CD4-positive, alpha-beta memory T cell (primary cell): ENCODE data around the gene TAS1R3. TPM values are rescaled to one million over a fixed set of nuclear protein-coding genes. Genes with fewer than 3 reads are reported as not detected.
A peak's percentile ranks its signal among the peaks of the same experiment; 100 is the strongest.

ENCODE experiments used
- CTCF ChIA-PET: fragments of 350-600 bp; sonication (Branson Sonifier 250); formaldehyde crosslinking; loops from one replicate; lab custom pipeline; 2021; ENCODE audit warnings: inconsistent platforms; ENCODE audit not compliant: partially characterized antibody; lab: Charles Lee
- POLR2A ChIA-PET: fragments of 350-600 bp; sonication (Branson Sonifier 250); formaldehyde crosslinking; loops from one replicate; lab custom pipeline; 2021; ENCODE audit not compliant: partially characterized antibody; lab: Charles Lee
- DNase-seq, 5 donors: peaks; one replicate each; pipeline versions ENCODE4 v3.0.0 to v3.0.0-alpha.2; 2020 to 2022; ENCODE audit warnings: mixed read lengths in 1 of 5
- H3K27ac ChIP-seq: one replicate; pipeline ENCODE4 v1.7.0; 2013; ENCODE audit warnings: low read depth, low read length
- H3K27me3 ChIP-seq: 2 replicates; pipeline ENCODE4 v1.7.0; 2013; ENCODE audit warnings: mild to moderate bottlenecking, low read length, moderate library complexity; ENCODE audit not compliant: insufficient read depth
- H3K36me3 ChIP-seq: 2 replicates; pipeline ENCODE4 v1.7.0; 2013; ENCODE audit warnings: mild to moderate bottlenecking, low read length, moderate library complexity; ENCODE audit not compliant: insufficient read depth
- H3K4me1 ChIP-seq: 2 replicates; pipeline ENCODE4 v1.7.0; 2013; ENCODE audit warnings: mild to moderate bottlenecking, low read length, moderate library complexity; ENCODE audit not compliant: insufficient read depth
- H3K4me3 ChIP-seq, 2 donors: one replicate each; pipeline ENCODE4 v1.7.0; 2013; ENCODE audit warnings: low read length in 2 of 2, mild to moderate bottlenecking in 1 of 2
- H3K9me3 ChIP-seq, 2 donors: one replicate each; pipeline ENCODE4 v1.7.0; 2013; ENCODE audit warnings: low read length in 2 of 2, control low read depth in 1 of 2; ENCODE audit not compliant: control insufficient read depth in 1 of 2
- H3K27ac Mint-ChIP-seq, 7 donors: one replicate each; pipeline ENCODE4 v1.8.0; 2020 to 2021; ENCODE audit warnings: mixed read lengths in 7 of 7, mild to moderate bottlenecking in 6 of 7, inconsistent platforms in 3 of 7, moderate library complexity in 3 of 7
- H3K27me3 Mint-ChIP-seq, 2 donors: one replicate each; pipeline ENCODE4 v1.8.0; 2020 to 2021; ENCODE audit warnings: mixed read lengths in 2 of 2
- H3K36me3 Mint-ChIP-seq, 2 donors: one replicate each; pipeline ENCODE4 v1.8.0; 2020 to 2021; ENCODE audit warnings: mixed read lengths in 2 of 2, inconsistent platforms in 1 of 2, mild to moderate bottlenecking in 1 of 2
- H3K4me1 Mint-ChIP-seq, 4 donors: one replicate each; pipeline ENCODE4 v1.8.0; 2020 to 2021; ENCODE audit warnings: mixed read lengths in 4 of 4, mild to moderate bottlenecking in 1 of 4
- H3K4me3 Mint-ChIP-seq, 8 donors: one replicate each; pipeline ENCODE4 v1.8.0; 2020 to 2021; ENCODE audit warnings: mixed read lengths in 8 of 8, mild to moderate bottlenecking in 7 of 8, moderate library complexity in 6 of 8, inconsistent platforms in 3 of 8
- H3K9me3 Mint-ChIP-seq, 8 donors: one replicate each; pipeline ENCODE4 v1.8.0; 2020 to 2021; ENCODE audit warnings: mixed read lengths in 8 of 8, mild to moderate bottlenecking in 5 of 8, inconsistent platforms in 3 of 8, moderate library complexity in 1 of 8
- intact Hi-C: fragments of 100-400 bp; cut with micrococcal nuclease; formaldehyde crosslinking; loops from one replicate; pipeline ENCODE4 v1.15.1; 2023
- polyA plus RNA-seq, 2 donors: library from polyadenylated mRNA; unstranded; fragments of 300-500 nt; fragmentation: Illumina TruSeq; gene quantifications; one replicate each; pipeline ENCODE4 v1.2.3, GENCODE V29; 2021
- total RNA-seq, 2 experiments: library from RNA; stranded (reverse); gene quantifications; one replicate each; pipeline ENCODE4 v1.2.3, GENCODE V29; 2021

Gene TAS1R3
- total and polyA plus RNA-seq, 4 experiments from 2014 or later, result 0.47 to 1.5 (median 1.5) TPM; not detected in 1

DNA sequence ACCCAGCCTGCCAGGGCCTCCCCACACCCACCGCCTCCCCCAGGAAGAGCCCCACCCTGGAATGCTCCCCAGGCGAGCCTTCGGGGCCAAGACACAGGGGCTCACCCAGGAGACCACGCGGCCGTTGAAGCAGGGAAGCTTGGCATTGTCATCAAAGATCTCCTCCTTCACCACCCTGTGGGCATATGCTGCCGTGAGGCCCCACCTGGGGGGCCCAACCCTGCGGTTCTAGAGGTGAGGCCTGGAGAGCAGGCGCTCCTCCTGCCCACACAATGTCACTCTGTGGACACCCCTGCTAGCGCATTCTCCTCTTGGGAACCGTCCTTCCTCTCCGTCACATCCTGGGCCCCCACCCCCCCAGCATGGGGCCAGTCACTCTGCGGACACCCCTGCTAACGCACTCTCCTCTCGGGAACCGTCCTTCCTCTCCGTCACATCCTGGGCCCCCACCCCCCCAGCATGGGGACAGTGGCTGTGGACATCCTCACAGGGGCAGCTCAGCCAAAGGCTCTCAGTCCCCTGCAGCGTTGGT is 11.6 kb downstream of the TAS1R3 start:
- no peak overlapping the region for H3K4me3 Mint-ChIP-seq
- intact Hi-C loops, result loop anchor here (1.0 kb wide), 1 partner anchor 16 kb away; no protein-coding TSS in a partner anchor
- ChIA-PET CTCF (no interaction called here), POLR2A (no interaction called here)
- Histone ChIP-seq H3K27me3 (no peaks in the 10 kb centered on the region), H3K4me1 (peaks cover 7% of the 10 kb centered on the region), H3K36me3 (no peaks in the 10 kb centered on the region), H3K27ac (no peak overlapping the region), H3K4me3 (no peak overlapping the region), H3K9me3 (no peaks in the 10 kb centered on the region)
- peaks cover 4 to 21% (median 14%) of the 10 kb centered on the region in 4 donors for H3K4me1 Mint-ChIP-seq
- DNase-seq, result peak in 1 of 5 donors; percentile 3
- no peaks in the 10 kb centered on the region for H3K27me3 Mint-ChIP-seq
- peaks cover 10 to 12% of the 10 kb centered on the region in 2 donors for H3K36me3 Mint-ChIP-seq
- H3K27ac Mint-ChIP-seq, result no peak overlapping the region
- H3K9me3 Mint-ChIP-seq, result no peaks in the 10 kb centered on the region

- H3K36me3 ChIP-seq, result no peaks in the 10 kb centered on the region
- Mint-ChIP-seq H3K27ac (peak overlapping the region in 1 of 7 donors; percentile 44), H3K9me3 (no peaks in the 10 kb centered on the region), H3K27me3 (no peaks in the 10 kb centered on the region), H3K36me3 (peaks cover 9 to 10% of the 10 kb centered on the region in 2 donors), H3K4me3 (no peak overlapping the region), H3K4me1 (peaks cover 4 to 28% (median 16%) of the 10 kb centered on the region in 4 donors)
- H3K9me3 ChIP-seq, result no peaks in the 10 kb centered on the region
- H3K27ac ChIP-seq, result no peak overlapping the region
- H3K4me1 ChIP-seq, result peaks cover 14% of the 10 kb centered on the region
- H3K4me3 ChIP-seq, result no peak overlapping the region
- no peak for DNase-seq
- ChIA-PET CTCF (no interaction called here), POLR2A (no interaction called here)
- H3K27me3 ChIP-seq, result no peaks in the 10 kb centered on the region
- intact Hi-C loops, result loop anchor here (1.0 kb wide), 1 partner anchor 18 kb away; no protein-coding TSS in a partner anchor
These were observed 12.8 kb downstream of the TAS1R3 start for GRCh38 chr1:1343811-1344421.

DNA sequence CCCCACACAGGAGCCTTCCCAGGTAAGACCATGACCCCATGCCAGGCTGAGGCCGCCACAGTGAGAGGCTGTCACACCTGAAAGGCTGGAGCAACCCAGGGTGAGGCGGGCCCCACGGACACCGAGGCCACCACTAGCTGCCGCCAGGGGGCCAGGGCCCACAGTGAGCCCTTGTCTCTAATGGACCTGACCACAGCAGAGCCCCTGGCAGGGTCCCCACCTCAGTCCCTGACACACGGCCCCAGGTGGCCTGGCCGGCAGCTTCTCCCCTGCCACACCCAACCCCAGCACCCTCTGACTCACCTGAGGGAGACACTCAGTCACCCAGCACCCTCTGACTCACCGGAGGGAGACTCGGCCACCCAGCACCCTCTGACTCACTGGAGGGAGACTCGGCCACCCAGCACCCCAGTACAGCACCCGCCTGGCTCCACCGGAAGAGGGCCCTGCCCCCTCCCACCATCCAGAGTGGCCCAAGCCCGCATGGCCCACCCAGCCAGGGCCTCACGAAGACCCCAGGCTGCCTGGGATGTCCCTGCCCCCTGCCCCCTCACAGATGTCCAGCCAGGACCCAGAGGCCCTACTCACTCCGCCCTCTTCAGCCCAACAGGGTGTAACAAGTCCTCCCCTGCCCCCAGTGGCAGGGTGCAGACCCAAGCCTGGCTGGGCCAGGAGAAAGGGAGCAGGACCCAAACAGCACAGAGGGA is 13.7 kb downstream of the TAS1R3 start:
- peaks cover 4 to 28% (median 16%) of the 10 kb centered on the region in 4 donors for H3K4me1 Mint-ChIP-seq
- intact Hi-C loops, result no loop called here
- ChIA-PET CTCF (no interaction called here), POLR2A (no interaction called here)
- no peaks in the 10 kb centered on the region for H3K9me3 ChIP-seq
- H3K27ac Mint-ChIP-seq, result peak overlapping the region in 2 of 7 donors; percentile 25 to 41
- DNase-seq, result no peak
- H3K27ac ChIP-seq, result no peak overlapping the region
- H3K36me3 Mint-ChIP-seq, result peaks cover 7 to 10% of the 10 kb centered on the region in 2 donors
- no peak overlapping the region for H3K4me3 Mint-ChIP-seq
- H3K27me3 Mint-ChIP-seq, result no peaks in the 10 kb centered on the region
- no peak overlapping the region for H3K4me3 ChIP-seq
- peaks cover 14% of the 10 kb centered on the region for H3K4me1 ChIP-seq
- H3K27me3 ChIP-seq, result no peaks in the 10 kb centered on the region
- H3K9me3 Mint-ChIP-seq, result no peaks in the 10 kb centered on the region
- H3K36me3 ChIP-seq, result no peaks in the 10 kb centered on the region

GRCh38 chr1:1345384-1345783 is 14.3 kb downstream of the TAS1R3 start:
- Mint-ChIP-seq H3K4me3 (no peak overlapping the region), H3K27ac (no peak overlapping the region), H3K36me3 (peaks cover 6 to 10% of the 10 kb centered on the region in 2 donors), H3K4me1 (peaks cover 4 to 28% (median 16%) of the 10 kb centered on the region in 4 donors), H3K9me3 (no peaks in the 10 kb centered on the region), H3K27me3 (no peaks in the 10 kb centered on the region)
- DNase-seq, result no peak
- ChIA-PET CTCF (no interaction called here), POLR2A (interaction anchor here (1.3 kb wide), 1 partner anchor 30 kb away, joined by 5 read pairs; the partner anchor contains the start of gene AURKAIP1)
- Histone ChIP-seq H3K36me3 (no peaks in the 10 kb centered on the region), H3K27ac (no peak overlapping the region), H3K9me3 (no peaks in the 10 kb centered on the region), H3K4me3 (no peak overlapping the region), H3K4me1 (peaks cover 14% of the 10 kb centered on the region), H3K27me3 (no peaks in the 10 kb centered on the region)
- intact Hi-C loops, result no loop called here

GRCh38 chr1:1345860-1346500 is 14.9 kb downstream of the TAS1R3 start:
- intact Hi-C loops, result no loop called here
- H3K27me3 Mint-ChIP-seq, result no peaks in the 10 kb centered on the region
- Histone ChIP-seq H3K27ac (no peak overlapping the region), H3K27me3 (no peaks in the 10 kb centered on the region), H3K4me3 (no peak overlapping the region), H3K9me3 (no peaks in the 10 kb centered on the region), H3K4me1 (peaks cover 14% of the 10 kb centered on the region), H3K36me3 (no peaks in the 10 kb centered on the region)
- ChIA-PET CTCF (no interaction called here), POLR2A (interaction anchor here (1.3 kb wide), 1 partner anchor 29 kb away, joined by 5 read pairs; the partner anchor contains the start of gene AURKAIP1)
- H3K4me3 Mint-ChIP-seq, result no peak overlapping the region
- peaks cover 4 to 24% (median 12%) of the 10 kb centered on the region in 4 donors for H3K4me1 Mint-ChIP-seq
- DNase-seq, result no peak
- H3K36me3 Mint-ChIP-seq, result peaks cover 4% of the 10 kb centered on the region in 2 donors
- H3K27ac Mint-ChIP-seq, result no peak overlapping the region
- no peaks in the 10 kb centered on the region for H3K9me3 Mint-ChIP-seq

GRCh38 chr1:1346501-1346890 is 15.4 kb downstream of the TAS1R3 start:
- ChIA-PET POLR2A (interaction anchor here (1.3 kb wide), 1 partner anchor 28 kb away, joined by 5 read pairs; the partner anchor contains the start of gene AURKAIP1), CTCF (no interaction called here)
- H3K27ac Mint-ChIP-seq, result peak overlapping the region in 2 of 7 donors; percentile 52 to 60

More at GRCh38 chr1:1346501-1346890, 15.4 kb downstream of the TAS1R3 start:
- Histone ChIP-seq H3K4me1 (peaks cover 14% of the 10 kb centered on the region), H3K27me3 (no peaks in the 10 kb centered on the region), H3K4me3 (no peak overlapping the region), H3K36me3 (no peaks in the 10 kb centered on the region), H3K27ac (no peak overlapping the region), H3K9me3 (no peaks in the 10 kb centered on the region)
- Mint-ChIP-seq H3K36me3 (no peaks in the 10 kb centered on the region), H3K9me3 (no peaks in the 10 kb centered on the region), H3K4me1 (peaks cover 4 to 20% (median 10%) of the 10 kb centered on the region in 4 donors), H3K4me3 (peak overlapping the region in 5 of 8 donors; percentile 3 to 78 (median 65)), H3K27me3 (no peaks in the 10 kb centered on the region)
- intact Hi-C loops, result no loop called here
- DNase-seq, result no peak
